22Rv1 (cell line): ENCODE data around the gene KRTAP9-7.

ENCODE experiments used
- CTCF ChIP-seq: fragments of 450-650 bp; IDR thresholded peaks from 2 replicates; pipeline ENCODE4 v1.5.1; 2017; ENCODE audit warnings: mild to moderate bottlenecking
- ZFX ChIP-seq: fragments of 450-650 bp; IDR thresholded peaks from 2 replicates; pipeline ENCODE4 v1.6.1; 2017; ENCODE audit warnings: antibody characterized with exemption, borderline replicate concordance

- TF ChIP-seq CTCF = no peak
- no peak for TF ChIP-seq ZFX
Measured at GRCh38 chr17:41311111-41311510, 35.6 kb downstream of the KRTAP9-7 start.
